NCI-H2029 (cell line): ENCODE measurements around the gene CSMD2.

Source experiments
- DNase-seq: peaks from one replicate; lab custom pipeline; 2025; lab: John Stamatoyannopoulos, UW

The CSMD2 gene

GRCh38 chr1:33500547-33500946 is 664.5 kb downstream of the CSMD2 start:
- DNase-seq, result no peak

- no peak for DNase-seq
Observed at GRCh38 chr1:33497410-33497809, 667.6 kb downstream of the CSMD2 start.

- DNase-seq, result no peak
Observed at GRCh38 chr1:33494929-33495328, 670.1 kb downstream of the CSMD2 start.

- DNase-seq, result no peak
Observed at GRCh38 chr1:33488624-33489023, 676.4 kb downstream of the CSMD2 start.

GRCh38 chr1:33482412-33482811 is 682.6 kb downstream of the CSMD2 start:
- DNase-seq, result no peak

GRCh38 chr1:33477451-33477850 is 687.6 kb downstream of the CSMD2 start:
- DNase-seq, result no peak

GRCh38 chr1:33473900-33474299 is 691.1 kb downstream of the CSMD2 start:
- no peak for DNase-seq

GRCh38 chr1:33472269-33472980 is 692.6 kb downstream of the CSMD2 start, which contains the start of gene ZSCAN20:
TSS of gene ZSCAN20 (plus strand) at chr1:33472645. CDS start at chr1:33479289, 6,644 bp downstream.
- DNase-seq, result peak; percentile 94

GRCh38 chr1:33471416-33471815 is 693.6 kb downstream of the CSMD2 start:
- DNase-seq, result no peak

- peak; percentile 83 for DNase-seq
Observed at GRCh38 chr1:33470495-33471012, 694.5 kb downstream of the CSMD2 start.

GRCh38 chr1:33469691-33470090 is 695.3 kb downstream of the CSMD2 start:
- no peak for DNase-seq

GRCh38 chr1:33468967-33469366 is 696.1 kb downstream of the CSMD2 start:
- no peak for DNase-seq

- no peak for DNase-seq
Observed at GRCh38 chr1:33468531-33468930, 696.5 kb downstream of the CSMD2 start.

- no peak for DNase-seq
Observed at GRCh38 chr1:33468011-33468410, 697.0 kb downstream of the CSMD2 start.

GRCh38 chr1:33466159-33466558 is 698.9 kb downstream of the CSMD2 start:
- no peak for DNase-seq

GRCh38 chr1:33465316-33465715 is 699.7 kb downstream of the CSMD2 start:
- no peak for DNase-seq

GRCh38 chr1:33464552-33464951 is 700.5 kb downstream of the CSMD2 start:
- no peak for DNase-seq
